Islet of Langerhans (tissue), 1 donor: ENCODE results near the gene KRT78.
"Not testable (repeated sequence)": the region's sequence is repeated elsewhere in the genome, so short reads cannot be mapped to it uniquely, and the experiment has no call there.

ENCODE experiments used
- FAIRE-seq: peaks from one replicate; lab custom pipeline; 2011; peaks lifted over from hg19 to GRCh38; lab: Jason Lieb, UNC

KRT78 gene

GRCh38 chr12:52871291-52872039 is 22.7 kb upstream of the KRT78 start:
- no peak for FAIRE-seq

GRCh38 chr12:52870361-52871290 is 21.8 kb upstream of the KRT78 start:
- no peak for FAIRE-seq

GRCh38 chr12:52867642-52868041 is 18.8 kb upstream of the KRT78 start:
- FAIRE-seq: no peak

- no peak for FAIRE-seq
These were observed 18.4 kb upstream of the KRT78 start for GRCh38 chr12:52867152-52867551.

GRCh38 chr12:52865090-52865944 is 16.5 kb upstream of the KRT78 start:
- FAIRE-seq: no peak

- FAIRE-seq: no peak
These were observed 13.2 kb upstream of the KRT78 start for GRCh38 chr12:52862023-52862422.

- FAIRE-seq: no peak
These were observed 12.7 kb upstream of the KRT78 start for GRCh38 chr12:52861511-52861910.

- no peak for FAIRE-seq
These were observed 11.5 kb upstream of the KRT78 start for GRCh38 chr12:52860102-52860823.

GRCh38 chr12:52857500-52857899 is 8.7 kb upstream of the KRT78 start:
- no peak for FAIRE-seq

- no peak for FAIRE-seq
These were observed 8.0 kb upstream of the KRT78 start for GRCh38 chr12:52856787-52857186.

- FAIRE-seq: not testable (repeated sequence)
These were observed 7.3 kb upstream of the KRT78 start for GRCh38 chr12:52856077-52856476.

- FAIRE-seq: no peak
These were observed 3.0 kb upstream of the KRT78 start for GRCh38 chr12:52851787-52852186.

GRCh38 chr12:52850681-52851080 is 1.9 kb upstream of the KRT78 start:
- FAIRE-seq: no peak

GRCh38 chr12:52849511-52849910 is 717 bp upstream of the KRT78 start:
- FAIRE-seq: no peak

GRCh38 chr12:52847335-52848102 is 1.3 kb downstream of the KRT78 start:
- FAIRE-seq: no peak

GRCh38 chr12:52846356-52846970 is 2.3 kb downstream of the KRT78 start:
- FAIRE-seq: no peak

- no peak for FAIRE-seq
These were observed 2.8 kb downstream of the KRT78 start for GRCh38 chr12:52845946-52846345.

- no peak for FAIRE-seq
These were observed 4.4 kb downstream of the KRT78 start for GRCh38 chr12:52844386-52844785.

- no peak for FAIRE-seq
These were observed 9.2 kb downstream of the KRT78 start for GRCh38 chr12:52839436-52840105.
